ENCODE measurements around the gene PCDH11Y. TPM values are rescaled to one million over a fixed set of nuclear protein-coding genes. Genes with fewer than 3 reads are reported as not detected.
"Not testable (repeated sequence)": the region's sequence is repeated elsewhere in the genome, so short reads cannot be mapped to it uniquely, and the experiment has no call there.

Gene PCDH11Y
- 0.10 TPM for total RNA-seq
- long read RNA-seq, result 0 reads

GRCh38 chrY:5000057-5000456, at the start of gene PCDH11Y:
Gene PCDH11Y (plus strand): TSS chrY:5000296. CDS start chrY:5057100, 56,804 bp downstream.
- intact Hi-C loops (cut with micrococcal nuclease), result not testable (repeated sequence)
- DNase-seq (peak; percentile 19), ATAC-seq (peak; percentile 53)

- intact Hi-C loops (cut with micrococcal nuclease); ATAC-seq; DNase-seq: not testable (repeated sequence)
These were observed 32.2 kb upstream of the PCDH11Y start for GRCh38 chrY:4967894-4968293.

GRCh38 chrY:4991743-4992400, 8.2 kb upstream of the PCDH11Y start:
- intact Hi-C loops (cut with micrococcal nuclease); DNase-seq: not testable (repeated sequence)
- peak; percentile 39 for ATAC-seq

GRCh38 chrY:4994892-4995291, 5.2 kb upstream of the PCDH11Y start:
- ATAC-seq; DNase-seq; intact Hi-C loops (cut with micrococcal nuclease): not testable (repeated sequence)

- intact Hi-C loops (cut with micrococcal nuclease); DNase-seq; ATAC-seq: not testable (repeated sequence)
These were observed 2.5 kb downstream of the PCDH11Y start for GRCh38 chrY:5002476-5003184.

GRCh38 chrY:5038972-5039523, 39.0 kb downstream of the PCDH11Y start:
- DNase-seq; ATAC-seq; intact Hi-C loops (cut with micrococcal nuclease): not testable (repeated sequence)

- DNase-seq; ATAC-seq; intact Hi-C loops (cut with micrococcal nuclease): not testable (repeated sequence)
These were observed 82.9 kb downstream of the PCDH11Y start for GRCh38 chrY:5083017-5083416.

- intact Hi-C loops (cut with micrococcal nuclease); ATAC-seq: not testable (repeated sequence)
These were observed 182.9 kb downstream of the PCDH11Y start for GRCh38 chrY:5182998-5183397.

GRCh38 chrY:5215116-5215515, 215.0 kb downstream of the PCDH11Y start:
- ATAC-seq; DNase-seq; intact Hi-C loops (cut with micrococcal nuclease): not testable (repeated sequence)

More at GRCh38 chrY:5182998-5183397, 182.9 kb downstream of the PCDH11Y start:
- not testable (repeated sequence) for DNase-seq

- DNase-seq; ATAC-seq; intact Hi-C loops (cut with micrococcal nuclease): not testable (repeated sequence)
These were observed 324.8 kb downstream of the PCDH11Y start for GRCh38 chrY:5324931-5325330.

- DNase-seq; intact Hi-C loops (cut with micrococcal nuclease); ATAC-seq: not testable (repeated sequence)
These were observed 342.1 kb downstream of the PCDH11Y start for GRCh38 chrY:5342220-5342619.

GRCh38 chrY:5543705-5544104, 543.6 kb downstream of the PCDH11Y start:
- DNase-seq; intact Hi-C loops (cut with micrococcal nuclease); ATAC-seq: not testable (repeated sequence)

GRCh38 chrY:5638589-5638988, 638.5 kb downstream of the PCDH11Y start:
- intact Hi-C loops (cut with micrococcal nuclease); DNase-seq; ATAC-seq: not testable (repeated sequence)

- intact Hi-C loops (cut with micrococcal nuclease); ATAC-seq; DNase-seq: not testable (repeated sequence)
These were observed 679.2 kb downstream of the PCDH11Y start for GRCh38 chrY:5679265-5679664.

GRCh38 chrY:5708727-5709126, 708.6 kb downstream of the PCDH11Y start:
- intact Hi-C loops (cut with micrococcal nuclease); DNase-seq; ATAC-seq: not testable (repeated sequence)

GRCh38 chrY:5709788-5710381, 709.8 kb downstream of the PCDH11Y start:
- intact Hi-C loops (cut with micrococcal nuclease); DNase-seq; ATAC-seq: not testable (repeated sequence)

GRCh38 chrY:5761403-5761802, 761.3 kb downstream of the PCDH11Y start:
- intact Hi-C loops (cut with micrococcal nuclease); DNase-seq; ATAC-seq: not testable (repeated sequence)

- intact Hi-C loops (cut with micrococcal nuclease); ATAC-seq; DNase-seq: not testable (repeated sequence)
These were observed 776.4 kb downstream of the PCDH11Y start for GRCh38 chrY:5776485-5776884.
